ENCODE measurements around the gene SMPD1. TPM values are rescaled to one million over a fixed set of nuclear protein-coding genes. Genes with fewer than 3 reads are reported as not detected.

Gene SMPD1
- total RNA-seq, 1 experiment from 2014 or later, result 4.5 TPM

GRCh38 chr11:6377902-6378639 is 12.2 kb upstream of the SMPD1 start:
- no peak overlapping the region for H3K56ac ChIP-seq (ENCODE audit: insufficient read length, low read depth, low read length)
- no peaks in the 10 kb centered on the region for H3K79me1 ChIP-seq (ENCODE audit: insufficient read depth, low read depth, low read length, poor library complexity, severe bottlenecking)
- no peak for TF ChIP-seq CTCF (conservative IDR thresholded peaks at IDR 0.05)
- Mint-ChIP-seq H3K27me3 (ENCODE audit: low read depth) (no peaks in the 10 kb centered on the region; the same call in 1 of the 2 replicates), H3K4me3 (no peak overlapping the region), H3K9me3 (no peaks in the 10 kb centered on the region), H3K27ac (no peak overlapping the region), H3K4me1 (peaks cover 24% of the 10 kb centered on the region in 2 experiments), H3K36me3 (ENCODE audit: insufficient read depth in 1 of 3, low read depth in 3 of 3) (no peaks in the 10 kb centered on the region)
- no peak overlapping the region for H3K14ac ChIP-seq (ENCODE audit: insufficient read depth, low read length)
- no peak overlapping the region for H3K4ac ChIP-seq (ENCODE audit: low read depth, low read length)
- no peak overlapping the region for H2BK120ac ChIP-seq (ENCODE audit: low read depth, low read length, poor library complexity, severe bottlenecking)
- H3K9me3 ChIP-seq (ENCODE audit: control insufficient read depth, low read depth, low read length), result no peaks in the 10 kb centered on the region
- H4K8ac ChIP-seq (replicated peaks; ENCODE audit: insufficient read length, low read depth, low read length), result no peak overlapping the region
- H3T11ph ChIP-seq (ENCODE audit: low read length), result no peak overlapping the region
- H3K27ac ChIP-seq (ENCODE audit: insufficient read length, low read depth, low read length), result no peak overlapping the region
- H2BK15ac ChIP-seq (ENCODE audit: low read depth, low read length), result no peak overlapping the region
- no peak overlapping the region for H3K18ac ChIP-seq (ENCODE audit: insufficient read length, low read depth, low read length)
- no peaks in the 10 kb centered on the region for H3K4me1 ChIP-seq (ENCODE audit: insufficient read depth, low read length)
- H3K9ac ChIP-seq (ENCODE audit: extremely low read depth, insufficient read length, low read length), result no peak overlapping the region
- no peak overlapping the region for H4K5ac ChIP-seq (ENCODE audit: insufficient read length, low read depth, low read length)
- H2BK5ac ChIP-seq (ENCODE audit: insufficient read length, low read length), result no peak overlapping the region
- no peaks in the 10 kb centered on the region for H3K23me2 ChIP-seq (ENCODE audit: insufficient read length, low read depth, low read length, poor library complexity, severe bottlenecking)
- no CpG with 5 or more reads among the region's 4 CpGs for WGBS (ENCODE audit: extremely low coverage, insufficient read length, low lambda C conversion rate)
- no peak overlapping the region for H3K23ac ChIP-seq (ENCODE audit: insufficient read length, low read depth, low read length)
- H2AFZ ChIP-seq (ENCODE audit: low read length), result no peak overlapping the region
- no peaks in the 10 kb centered on the region for H4K20me1 ChIP-seq (ENCODE audit: control insufficient read depth, insufficient read depth, insufficient read length)
- H2BK12ac ChIP-seq (ENCODE audit: insufficient read length, low read depth, low read length), result no peak overlapping the region
- no peak overlapping the region for H2BK20ac ChIP-seq (ENCODE audit: low read depth, low read length, poor library complexity, severe bottlenecking)
- no peak overlapping the region for H3K4me2 ChIP-seq (ENCODE audit: insufficient read depth, insufficient read length, low read length)
- H3K79me2 ChIP-seq (ENCODE audit: insufficient read depth, low read length), result no peaks in the 10 kb centered on the region
- H3K27me3 ChIP-seq (ENCODE audit: insufficient read depth, low read length), result no peaks in the 10 kb centered on the region
- DNase-seq, result no peak
- H2AK5ac ChIP-seq (ENCODE audit: insufficient read length, low read length), result no peak overlapping the region
- no peak overlapping the region for H4K91ac ChIP-seq (ENCODE audit: insufficient read length, low read depth, low read length)

Measured in H9 (cell line).